H1 (cell line): ENCODE measurements around the gene RD3L. TPM values are rescaled to one million over a fixed set of nuclear protein-coding genes. Genes with fewer than 3 reads are reported as not detected.

Experiments used
- BCL11A ChIP-seq, 2 experiments: IDR thresholded peaks; one replicate each; pipeline ENCODE4 v1.6.1; 2011; ENCODE audit warnings: low read depth in 2 of 2, low read length in 2 of 2, mild to moderate bottlenecking in 2 of 2
- CHD7 ChIP-seq: fragments of 300-600 bp; sonication (generic); IDR thresholded peaks from 2 replicates; pipeline ENCODE4 v1.7.1; 2012; ENCODE audit warnings: low read length, moderate library complexity, mild to moderate bottlenecking, inconsistent platforms; ENCODE audit not compliant: insufficient replicate concordance
- SIN3A ChIP-seq, 2 experiments: IDR thresholded peaks in 1 of 2; conservative IDR thresholded peaks in 1 of 2; 2 replicates each; pipeline ENCODE4 v1.6.1; 2011 to 2012; ENCODE audit warnings: low read length in 2 of 2, improper control_type of control experiment in 1 of 2, low read depth in 1 of 2, mild to moderate bottlenecking in 1 of 2
- polyA plus RNA-seq, 7 experiments: library from polyadenylated mRNA; depleted of rRNA in 3 of 7; stranded (reverse) in 5 of 7; unstranded in 2 of 7; fragments of >200 nt in 5 of 7; fragments of 200-250 nt in 2 of 7; gene quantifications; 1 replicate in 5 of 7; 2 replicates in 1 of 7; 4 replicates in 1 of 7; pipeline versions ENCODE4 v1.2.1 to v1.2.3, GENCODE V29; 2011 to 2013; ENCODE audit warnings: missing spikeins in 2 of 7, mixed read lengths in 2 of 7
- total RNA-seq: library from RNA; stranded (reverse); fragmentation: NEBNext Ultra II Directional; extraction: Animal tissue kit (Norgen Biotek cat#: 25700); gene quantifications from 2 replicates; pipeline ENCODE4 v1.2.1, GENCODE V29; 2021

Gene RD3L
- total and polyA plus RNA-seq, 2 of the 8 experiments (the other 6 are each of a cell fraction or from before 2014, with no cell fraction given), result not detected

GRCh38 chr14:103925316-103925715 is 17.0 kb downstream of the RD3L start (continued):
- TF ChIP-seq CHD7, result no peak
- TF ChIP-seq SIN3A (conservative IDR thresholded peaks at IDR 0.05 in 1 of 2, IDR thresholded peaks at IDR 0.05 in 1 of 2; ENCODE audit: low read depth in 1 of 2, low read length in 2 of 2), result no peak
- no peak for TF ChIP-seq BCL11A (IDR thresholded peaks at IDR 0.05; ENCODE audit: low read depth in 2 of 2, low read length in 2 of 2)
- TF ChIP-seq, all 59 proteins: peak for 0
